Medulla oblongata (tissue), 1 donor: ENCODE results near the gene RNF103.
"Not testable (repeated sequence)": the region's sequence is repeated elsewhere in the genome, so short reads cannot be mapped to it uniquely, and the experiment has no call there.

ENCODE experiments used
- DNase-seq: peaks from one replicate; pipeline ENCODE4 v3.0.0-alpha.2; 2015; ENCODE audit errors: extremely low spot score

The RNF103 gene, protein sequence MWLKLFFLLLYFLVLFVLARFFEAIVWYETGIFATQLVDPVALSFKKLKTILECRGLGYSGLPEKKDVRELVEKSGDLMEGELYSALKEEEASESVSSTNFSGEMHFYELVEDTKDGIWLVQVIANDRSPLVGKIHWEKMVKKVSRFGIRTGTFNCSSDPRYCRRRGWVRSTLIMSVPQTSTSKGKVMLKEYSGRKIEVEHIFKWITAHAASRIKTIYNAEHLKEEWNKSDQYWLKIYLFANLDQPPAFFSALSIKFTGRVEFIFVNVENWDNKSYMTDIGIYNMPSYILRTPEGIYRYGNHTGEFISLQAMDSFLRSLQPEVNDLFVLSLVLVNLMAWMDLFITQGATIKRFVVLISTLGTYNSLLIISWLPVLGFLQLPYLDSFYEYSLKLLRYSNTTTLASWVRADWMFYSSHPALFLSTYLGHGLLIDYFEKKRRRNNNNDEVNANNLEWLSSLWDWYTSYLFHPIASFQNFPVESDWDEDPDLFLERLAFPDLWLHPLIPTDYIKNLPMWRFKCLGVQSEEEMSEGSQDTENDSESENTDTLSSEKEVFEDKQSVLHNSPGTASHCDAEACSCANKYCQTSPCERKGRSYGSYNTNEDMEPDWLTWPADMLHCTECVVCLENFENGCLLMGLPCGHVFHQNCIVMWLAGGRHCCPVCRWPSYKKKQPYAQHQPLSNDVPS

DNA sequence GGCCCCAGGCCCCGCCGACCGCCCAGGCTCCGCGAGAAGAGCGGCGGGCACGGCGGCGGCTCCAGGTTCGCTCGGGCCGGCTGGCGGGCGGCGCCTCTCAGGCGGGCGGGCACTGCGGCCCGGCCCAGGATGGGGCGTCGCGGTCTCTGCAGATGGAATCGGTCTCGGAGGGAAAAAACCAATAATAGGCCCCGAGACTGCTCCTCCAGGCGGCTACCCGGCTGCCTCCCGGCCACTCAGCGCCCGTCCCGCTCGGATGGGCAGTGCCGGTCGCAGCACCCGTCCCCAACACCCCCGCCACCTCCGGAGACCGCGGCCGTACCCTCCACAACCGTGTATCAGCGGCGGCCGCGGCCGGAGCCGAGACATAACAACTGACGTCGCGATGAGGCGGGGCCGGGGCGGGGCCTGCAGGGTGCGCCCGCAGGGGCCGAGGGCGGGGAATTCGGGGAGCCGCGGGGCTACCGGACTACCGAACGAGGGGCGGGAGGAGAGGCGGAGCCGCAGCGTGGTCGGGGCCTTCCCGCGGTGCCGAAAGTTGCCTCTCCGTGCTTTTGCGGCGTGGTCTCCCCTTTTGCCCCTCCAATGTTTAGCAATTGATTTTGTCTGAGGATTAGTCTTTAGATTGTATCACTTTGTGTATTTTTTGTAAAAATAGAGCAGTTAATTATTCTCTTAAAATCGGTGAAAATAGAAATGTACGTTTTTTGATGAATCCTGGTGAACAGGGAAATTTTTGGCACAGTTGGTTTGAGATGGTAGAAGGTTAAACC lies at the start of gene RNF103:
RNF103 (minus strand) TSS at position 372 of the 773 bp plus-strand sequence. CDS start 979 bp downstream, outside the sequence.
- peak; percentile 97 for DNase-seq

DNA sequence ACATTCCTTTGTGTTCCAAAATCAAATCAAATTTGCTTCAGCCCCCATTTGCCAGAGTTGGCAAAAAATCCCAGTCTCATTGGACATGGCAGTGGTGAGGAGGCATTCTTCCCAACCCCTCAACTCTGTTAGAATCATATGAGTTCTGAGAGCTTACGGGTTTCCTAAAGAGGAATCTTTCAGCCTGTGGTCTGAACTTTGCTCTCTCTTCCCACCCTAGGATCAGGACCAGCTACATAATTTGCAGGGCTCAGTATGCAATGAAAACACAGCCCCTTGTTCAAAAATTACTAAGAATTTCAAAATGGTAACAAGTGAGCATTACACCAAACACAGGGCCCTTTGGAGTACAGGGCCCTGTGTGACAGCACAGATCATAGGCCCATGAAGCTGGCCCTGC lies 49.3 kb upstream of the RNF103 start:
- DNase-seq = no peak

DNA sequence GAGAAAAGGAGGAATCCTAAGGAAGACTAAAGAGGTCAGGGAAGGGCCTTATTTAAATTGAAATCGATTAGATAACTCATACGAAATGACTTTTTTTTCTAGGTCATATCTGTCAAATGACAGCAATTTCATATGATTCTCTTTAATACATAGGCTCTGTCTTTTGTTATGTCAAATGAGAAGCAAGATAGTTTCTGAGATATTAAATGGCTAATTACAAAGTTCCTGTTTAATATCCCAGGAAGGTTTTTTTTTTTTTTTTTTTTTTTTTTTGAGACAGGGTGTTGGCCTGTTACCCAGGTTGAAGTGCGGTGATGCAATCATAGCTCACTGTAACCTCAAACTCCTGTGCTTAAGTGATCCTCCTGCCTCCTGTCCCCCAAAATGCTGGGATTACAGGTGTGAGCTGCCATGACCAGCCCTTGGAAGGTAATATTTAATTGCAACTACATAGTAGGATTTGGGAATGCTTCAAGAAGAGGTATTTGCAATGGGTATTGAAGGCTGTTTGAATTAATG lies 48.4 kb upstream of the RNF103 start:
- DNase-seq = no peak

DNA sequence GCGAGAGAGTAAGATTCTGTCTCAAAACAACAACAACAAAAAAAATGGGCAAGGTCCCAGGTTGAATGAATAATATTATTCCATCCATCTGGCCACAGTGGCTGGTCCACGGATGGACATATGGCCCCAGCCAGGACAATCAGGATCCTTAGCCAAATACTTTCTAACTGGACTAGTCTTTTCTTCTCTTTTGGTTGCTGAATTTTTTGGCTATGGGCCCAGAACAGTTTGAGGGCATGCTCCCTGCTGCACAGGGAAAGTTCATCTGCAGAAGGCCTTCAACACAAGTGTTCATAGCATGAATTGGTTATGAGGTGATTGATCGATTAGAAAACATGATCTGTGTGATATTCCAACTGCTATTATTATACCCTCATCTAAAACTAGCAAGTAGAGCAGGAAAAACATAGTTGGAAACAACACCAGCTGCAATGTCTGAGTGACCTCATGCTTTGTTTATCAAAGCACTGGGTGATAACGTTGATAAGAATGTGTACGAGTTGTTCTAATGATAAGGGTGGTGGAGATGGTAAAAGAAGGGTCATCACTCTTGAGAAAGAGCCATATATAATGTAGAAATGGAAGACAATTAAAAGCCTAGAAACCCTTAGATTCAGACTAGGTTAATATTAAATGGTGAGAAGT lies 47.8 kb upstream of the RNF103 start:
- no peak for DNase-seq

DNA sequence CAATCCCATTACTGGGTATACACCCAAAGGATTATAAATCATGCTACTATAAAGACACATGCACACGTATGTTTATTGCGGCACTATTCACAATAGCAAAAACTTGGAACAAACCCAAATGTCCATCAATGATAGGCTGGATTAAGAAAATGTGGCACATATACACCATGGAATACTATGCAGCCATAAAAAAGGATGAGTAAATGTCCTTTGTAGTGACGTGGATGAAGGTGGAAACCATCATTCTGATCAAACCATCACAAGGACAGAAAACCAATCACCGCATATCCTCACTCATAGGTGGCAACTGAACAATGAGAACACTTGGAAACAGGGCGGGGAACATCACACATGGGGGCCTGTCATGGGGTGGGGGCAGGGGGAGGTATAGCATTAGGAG lies 45.7 kb upstream of the RNF103 start:
- not testable (repeated sequence) for DNase-seq

DNA sequence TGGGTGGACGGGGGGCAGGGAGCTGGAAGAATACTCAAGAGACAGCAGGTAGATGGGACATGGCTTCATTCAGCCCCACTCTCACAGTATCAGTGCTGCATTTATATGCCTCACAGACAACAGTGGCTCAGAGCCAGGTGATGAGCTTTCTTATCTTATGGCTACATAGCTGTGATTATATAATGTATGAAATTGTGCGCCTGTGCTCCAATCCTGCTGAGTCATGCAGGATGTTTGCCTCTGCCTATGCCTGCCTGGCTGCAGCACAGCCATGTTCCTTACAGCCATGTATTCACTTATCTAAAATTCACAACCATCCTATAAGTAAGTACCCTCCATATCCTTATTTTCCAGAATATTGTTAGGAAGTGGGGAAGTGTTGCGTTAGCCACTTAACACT lies 37.7 kb upstream of the RNF103 start:
- no peak for DNase-seq

DNA sequence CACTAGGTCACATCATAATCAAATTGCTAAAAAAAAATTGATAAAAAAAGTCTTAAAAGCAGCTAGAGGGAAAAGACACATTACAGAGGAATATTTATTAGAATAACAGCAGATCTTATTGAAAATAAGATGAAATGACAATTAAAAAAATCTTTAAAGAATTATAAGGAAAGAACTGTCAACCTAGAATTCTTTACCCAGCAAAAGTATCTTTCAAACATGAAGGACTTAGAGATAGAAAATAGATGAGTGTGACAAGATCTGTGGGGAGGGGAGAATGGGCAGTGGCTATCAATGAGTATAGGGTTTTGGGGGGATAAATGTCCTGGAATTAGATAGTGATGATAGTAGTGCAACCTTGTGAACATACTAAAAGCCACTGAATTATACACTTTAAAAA lies 26.5 kb upstream of the RNF103 start:
- no peak for DNase-seq

DNA sequence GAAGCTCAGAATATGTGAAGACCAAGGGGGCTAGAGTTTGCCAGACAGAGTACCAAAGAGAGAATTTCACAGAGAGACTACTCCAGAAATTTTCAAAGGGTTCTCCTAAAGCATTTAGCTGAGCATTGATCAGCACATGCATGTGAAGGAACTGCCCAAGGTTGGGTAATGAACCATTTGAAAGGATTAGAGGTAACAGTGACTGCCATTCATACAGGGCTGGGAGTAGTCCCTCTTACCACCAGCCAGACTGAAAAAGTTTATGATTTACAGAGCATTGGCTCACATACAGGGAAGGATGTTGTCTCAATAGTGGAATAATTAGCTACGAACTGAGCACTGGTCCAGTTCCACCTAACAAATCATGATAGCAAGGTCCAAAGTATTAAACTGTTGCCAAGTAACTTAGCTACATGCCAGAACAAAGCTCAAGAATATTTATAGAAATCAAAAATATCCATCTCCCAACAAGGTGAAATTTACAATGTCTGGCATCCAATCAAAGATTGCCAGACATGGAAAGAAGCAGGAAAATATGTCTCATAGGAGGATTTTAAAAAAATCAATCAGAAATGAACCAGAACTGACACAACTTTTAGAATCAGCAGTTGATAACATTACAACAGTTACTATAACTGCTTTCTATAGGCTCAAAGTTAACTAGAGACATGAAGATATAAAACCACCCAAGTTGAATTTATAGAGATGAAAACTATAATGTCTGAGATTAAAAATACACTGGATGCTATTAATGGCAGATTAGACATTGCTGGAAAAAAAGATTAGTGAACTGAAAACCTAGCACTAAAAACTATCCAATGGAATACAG lies 25.7 kb upstream of the RNF103 start:
- no peak for DNase-seq

DNA sequence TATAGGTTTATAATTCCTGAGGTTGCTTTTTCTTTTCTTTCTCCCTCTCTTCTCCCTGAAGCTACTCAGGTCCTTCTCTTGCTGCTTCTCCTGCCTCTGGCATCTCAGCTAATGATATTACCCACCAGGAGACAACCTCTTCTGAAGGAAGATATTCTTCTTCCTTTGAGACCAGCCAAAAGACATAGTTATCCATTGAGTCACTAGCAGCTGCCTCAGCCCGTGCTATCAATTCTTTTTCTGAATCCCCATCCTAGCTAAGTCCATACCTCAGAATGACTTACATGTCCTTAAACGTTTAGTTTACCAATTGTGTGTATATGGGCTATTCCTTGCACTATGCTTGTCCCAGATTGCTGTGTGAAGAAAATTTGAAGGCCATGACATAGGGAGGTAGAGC lies 25.0 kb upstream of the RNF103 start:
- no peak for DNase-seq

DNA sequence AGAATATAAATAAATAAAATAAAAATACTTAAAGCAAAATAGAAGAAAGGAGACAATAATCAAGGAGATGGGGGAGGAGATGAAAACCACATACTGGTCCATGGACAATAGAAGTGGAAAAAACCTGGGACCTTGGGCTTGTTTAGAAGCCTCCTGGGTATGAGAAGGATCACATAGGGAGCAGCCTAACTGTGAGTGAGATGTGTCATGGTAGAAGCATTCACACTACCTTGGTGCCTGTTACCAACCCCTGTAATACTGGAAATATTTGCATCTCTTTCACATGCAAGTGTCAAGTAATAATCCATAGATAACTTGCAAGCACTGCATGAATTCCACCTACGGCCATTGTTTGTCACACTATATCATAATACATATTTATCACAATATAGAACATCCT lies 23.2 kb upstream of the RNF103 start:
- no peak for DNase-seq

DNA sequence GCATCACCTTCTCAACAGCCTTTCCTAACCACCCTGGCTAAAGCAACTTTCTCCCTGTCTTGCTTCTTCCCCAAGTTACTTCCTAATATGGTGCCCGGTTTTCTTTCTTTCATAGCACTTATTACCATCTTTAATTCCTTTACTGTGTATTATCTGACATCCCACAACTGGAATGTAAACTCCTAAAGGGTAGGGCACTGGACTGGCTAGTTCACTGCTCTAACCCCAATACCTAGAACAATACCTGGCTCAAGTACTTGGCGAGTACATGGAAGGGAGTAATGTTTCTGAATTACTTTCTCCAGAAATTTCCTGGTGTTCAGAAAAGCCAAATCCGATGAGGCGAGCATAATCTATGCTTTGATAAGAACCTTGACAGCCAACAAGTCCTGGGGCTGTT lies 22.7 kb upstream of the RNF103 start:
- no peak for DNase-seq

DNA sequence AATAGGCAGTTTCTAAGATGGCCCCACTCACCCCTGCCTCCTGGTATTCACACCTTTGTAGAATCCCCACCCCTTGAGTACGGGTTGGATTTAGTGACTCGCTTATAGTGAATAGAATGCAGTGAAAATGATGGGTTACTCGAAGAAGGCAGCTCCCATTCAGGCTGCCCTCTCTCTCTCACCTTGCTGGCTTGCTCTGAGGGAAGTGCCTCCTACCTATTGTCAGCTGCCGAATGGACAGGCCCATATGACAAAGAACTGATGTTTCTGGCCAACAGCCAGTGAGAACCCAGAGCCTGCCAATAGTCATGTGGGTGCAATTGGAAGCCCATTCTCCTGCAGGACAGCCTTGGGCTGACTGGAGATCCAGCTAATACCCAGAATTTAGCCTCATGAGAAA lies 22.1 kb upstream of the RNF103 start:
- DNase-seq = no peak

DNA sequence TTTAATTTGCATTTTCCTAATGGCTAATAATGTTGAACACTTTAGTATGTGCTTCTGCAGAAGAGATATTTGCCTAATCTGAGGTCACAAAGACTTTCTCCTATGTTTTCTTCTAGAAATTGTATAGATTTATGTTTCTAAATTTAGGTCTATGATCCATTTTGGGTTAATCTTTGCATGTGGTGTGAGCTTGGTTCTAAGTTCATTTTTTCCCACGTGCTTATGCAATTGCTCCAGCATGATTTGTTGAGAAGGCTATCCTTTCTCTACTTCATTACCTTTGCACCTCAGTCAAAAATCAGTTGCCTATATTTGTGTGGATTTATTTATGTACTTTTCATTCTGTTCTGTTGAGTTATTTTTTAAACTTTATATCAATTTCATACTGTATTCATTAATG lies 15.0 kb upstream of the RNF103 start:
- DNase-seq = no peak

DNA sequence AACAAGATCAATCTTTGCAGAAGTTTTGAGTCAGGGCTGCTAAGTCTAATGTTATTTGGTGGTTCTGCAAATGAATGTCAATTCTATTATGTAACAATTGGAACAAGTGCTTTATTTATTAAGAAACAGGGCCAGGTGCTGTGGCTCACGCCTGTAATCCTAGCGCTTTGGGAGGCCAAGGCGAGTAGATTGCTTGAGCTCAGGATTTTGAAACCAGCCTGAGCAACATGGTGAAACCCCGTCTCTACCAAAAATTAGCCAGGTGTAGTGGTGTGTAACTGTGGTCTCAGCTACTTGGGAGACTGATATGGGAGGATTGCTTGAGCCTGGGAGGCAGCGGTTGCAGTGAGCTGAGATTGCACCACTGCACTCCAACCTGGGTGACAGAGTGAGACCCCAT lies 13.2 kb upstream of the RNF103 start:
- DNase-seq = no peak

DNA sequence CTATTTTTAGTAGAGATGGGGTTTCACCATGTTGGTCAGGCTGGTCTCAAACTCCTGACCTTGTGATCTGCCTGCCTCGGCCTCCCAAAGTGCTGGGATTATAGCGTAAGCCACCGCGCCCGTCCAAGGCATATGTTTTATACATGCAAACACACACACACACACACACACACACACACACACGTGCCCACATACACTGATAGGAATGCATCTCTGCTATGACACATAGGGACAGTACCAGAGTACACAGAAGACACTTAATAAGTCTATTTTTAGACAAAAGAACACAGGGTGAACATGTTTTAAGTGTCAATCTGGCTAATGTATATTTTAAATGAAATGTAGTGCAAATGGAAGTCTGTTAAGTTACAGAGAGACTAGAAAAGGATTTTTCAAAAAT lies 10.7 kb upstream of the RNF103 start:
- no peak for DNase-seq

DNA sequence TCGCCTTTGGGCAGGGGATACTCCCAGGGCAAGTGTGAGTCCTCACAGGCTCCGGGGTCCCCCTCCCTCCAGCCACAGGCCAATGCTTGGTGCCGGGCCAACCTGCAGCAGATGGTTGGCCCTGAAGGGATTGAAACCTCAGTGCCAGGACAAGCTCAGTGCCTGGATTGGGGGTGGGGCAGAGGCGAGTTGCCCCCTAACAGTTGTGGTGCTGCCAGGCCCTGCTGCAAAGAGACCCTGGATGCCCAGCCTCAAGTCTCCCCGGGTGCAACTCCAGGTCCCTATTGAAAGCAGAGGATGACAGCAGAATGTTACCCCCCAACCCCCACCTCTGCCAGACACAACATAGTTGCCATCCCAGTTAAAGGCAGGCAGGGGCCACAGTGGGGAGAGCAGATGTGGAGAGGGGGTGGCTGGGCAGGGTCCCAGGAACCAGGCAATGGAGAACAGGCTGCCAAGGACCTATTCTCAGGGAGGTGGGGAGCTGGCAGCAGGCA lies 9.5 kb upstream of the RNF103 start:
- peak; percentile 54 for DNase-seq

DNA sequence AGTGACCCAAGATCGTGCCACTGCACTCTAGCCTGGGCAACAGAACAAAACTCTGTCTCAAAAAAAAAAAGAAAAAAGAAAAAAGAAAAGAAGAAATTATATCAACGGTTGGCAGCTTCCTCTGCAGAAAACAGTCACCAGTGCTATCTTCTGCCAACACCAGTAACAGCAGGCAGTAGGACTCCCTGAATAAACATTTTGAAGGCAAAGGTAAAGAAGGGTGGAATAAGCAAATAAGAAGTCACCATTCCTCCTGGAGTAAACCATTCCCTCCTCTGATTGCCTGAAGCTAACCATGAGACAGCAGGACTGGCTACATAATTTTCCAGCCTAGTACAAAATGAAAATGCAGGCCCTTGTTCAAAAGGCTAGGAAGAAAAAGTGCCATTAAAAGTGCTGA lies 9.0 kb upstream of the RNF103 start:
- DNase-seq = no peak

DNA sequence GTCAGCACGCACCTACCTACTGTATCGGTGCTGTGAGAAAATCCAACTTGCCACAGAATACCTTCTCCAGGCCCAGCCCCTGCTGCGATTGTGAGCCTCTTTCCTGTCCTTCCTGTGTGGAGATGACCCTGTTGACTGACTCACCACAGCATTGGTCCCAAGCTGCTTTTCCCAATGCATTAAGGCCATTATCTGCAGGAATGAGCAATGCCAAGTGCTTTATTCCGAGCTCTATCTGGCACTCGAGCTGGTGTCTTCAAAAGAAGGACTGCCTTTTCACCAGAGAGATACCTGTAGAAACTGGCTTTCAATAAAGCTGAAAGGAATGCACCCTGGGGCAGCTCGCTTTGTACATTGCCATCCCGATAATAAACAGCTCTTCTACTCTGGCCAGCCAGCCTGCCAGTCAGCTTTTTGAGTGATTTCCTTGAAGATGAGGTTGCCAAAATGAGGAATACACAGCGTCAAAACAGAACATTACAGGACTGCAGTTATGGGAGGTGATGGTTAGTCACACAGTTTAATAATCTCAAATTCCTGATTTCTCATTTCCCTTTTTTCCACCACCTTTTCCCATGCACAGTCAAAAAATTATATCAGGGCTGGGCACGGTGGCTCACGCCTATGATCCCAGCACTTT lies 8.3 kb upstream of the RNF103 start:
- DNase-seq = no peak

DNA sequence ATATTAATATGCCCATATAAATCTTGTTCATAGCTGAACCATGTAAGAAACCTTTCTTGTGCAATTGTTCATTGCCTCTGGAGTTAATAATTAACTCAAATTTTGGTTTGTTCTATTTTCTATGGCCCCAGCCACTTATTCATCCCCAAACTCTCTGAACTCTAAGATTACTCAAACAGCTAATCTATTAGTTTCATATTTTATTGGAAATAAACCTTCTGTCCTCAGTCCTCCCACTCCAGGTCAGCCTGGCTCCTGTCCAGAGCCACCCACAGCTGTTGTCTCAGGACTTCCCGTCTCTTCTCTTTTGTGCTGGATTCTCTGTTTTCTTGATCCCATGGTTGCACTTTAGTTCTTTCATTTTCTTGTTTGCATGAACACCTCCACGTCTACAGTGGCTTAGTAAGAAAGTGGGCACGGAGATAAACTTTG lies 4.4 kb upstream of the RNF103 start:
- DNase-seq = no peak

DNA sequence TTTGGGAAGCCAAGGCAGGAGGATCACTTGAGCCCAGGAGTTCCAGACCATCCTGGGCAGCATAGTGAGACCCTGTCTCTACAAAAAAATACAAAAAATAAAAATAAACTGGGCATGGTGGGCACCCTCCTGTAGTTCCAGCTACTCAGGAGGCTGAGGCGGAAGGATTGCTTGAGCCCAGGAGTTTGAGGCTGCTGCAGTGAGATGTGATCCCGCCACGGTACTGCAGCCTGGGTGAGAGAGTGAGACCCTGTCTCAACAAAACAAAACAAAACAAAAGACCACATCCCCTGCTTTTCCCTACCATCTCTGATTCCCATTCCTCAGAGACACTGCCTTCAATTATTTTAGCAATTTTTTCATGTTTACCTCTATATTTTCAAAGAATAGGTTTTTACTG lies 3.9 kb upstream of the RNF103 start:
- no peak for DNase-seq
